Breast epithelium (tissue), 4 donors: ENCODE measurements around the gene ANXA6. TPM values are rescaled to one million over a fixed set of nuclear protein-coding genes. Genes with fewer than 3 reads are reported as not detected.

ENCODE experiments used
- DNase-seq, 2 donors: peaks; one replicate each; pipeline ENCODE4 v3.0.0-alpha.2; 2019; ENCODE audit warnings: low spot score in 2 of 2
- H3K27ac ChIP-seq, 2 donors: fragments of 200-600 bp; sonication (generic) in 1 of 2; one replicate each; pipeline ENCODE4 v1.5.1; 2016 to 2019; ENCODE audit warnings: mild to moderate bottlenecking in 1 of 2
- H3K27me3 ChIP-seq, 2 donors: fragments of 200-600 bp; sonication (generic) in 1 of 2; one replicate each; pipeline versions ENCODE4 v1.5.1 to v1.6.0; 2017 to 2019; ENCODE audit warnings: control low read depth in 1 of 2, mild to moderate bottlenecking in 1 of 2
- H3K36me3 ChIP-seq: fragments of 200-600 bp; one replicate; pipeline ENCODE4 v1.5.1; 2019
- H3K4me1 ChIP-seq, 2 donors: fragments of 200-600 bp; sonication (generic); one replicate each; pipeline ENCODE4 v1.5.1; 2016 to 2019; ENCODE audit warnings: control low read depth in 1 of 2
- H3K4me3 ChIP-seq, 3 donors: fragments of 200-600 bp; sonication (generic); 1 replicate in 2 of 3; 2 replicates in 1 of 3; pipeline ENCODE4 v1.5.1; 2016 to 2019; ENCODE audit warnings: mild to moderate bottlenecking in 3 of 3, moderate library complexity in 2 of 3
- H3K9me3 ChIP-seq, 2 donors: fragments of 200-600 bp; sonication (generic) in 1 of 2; one replicate each; pipeline ENCODE4 v1.5.1; 2016 to 2019; ENCODE audit warnings: control low read depth in 1 of 2
- CTCF ChIP-seq, 3 donors: fragments of 450-650 bp; IDR thresholded peaks; one replicate each; pipeline ENCODE4 v1.5.1; 2016 to 2017; ENCODE audit warnings: antibody characterized with exemption in 3 of 3, mild to moderate bottlenecking in 3 of 3, moderate library complexity in 3 of 3
- POLR2A ChIP-seq: fragments of 450-650 bp; IDR thresholded peaks from one replicate; pipeline ENCODE4 v1.6.1; 2016; ENCODE audit warnings: antibody characterized with exemption, mild to moderate bottlenecking, moderate library complexity
- POLR2AphosphoS5 ChIP-seq, 3 donors: sonication (generic); formaldehyde crosslinking; IDR thresholded peaks; one replicate each; pipeline ENCODE4 v1.6.1; 2017; ENCODE audit warnings: antibody characterized with exemption in 3 of 3
- intact Hi-C: fragments of 100-400 bp; cut with DNase I; formaldehyde crosslinking; loops from one replicate; pipeline ENCODE4 v1.15.1; 2023; ENCODE audit warnings: low total_unique reads
- total RNA-seq, 3 donors: library from RNA; depleted of rRNA; stranded (reverse); fragments of >200 nt; gene quantifications; one replicate each; pipeline ENCODE4 v1.1.0, GENCODE V29; 2016

The ANXA6 gene
- total RNA-seq = 100 to 1,000 TPM; 206 to 320 (median 276) TPM

GRCh38 chr5:151157426-151158286, at the start of gene ANXA6:
Gene ANXA6, minus strand, starts transcription at chr5:151157779. Its CDS starts 9,878 bp downstream, at chr5:151147901.
- H3K4me1 ChIP-seq = peaks cover 0 to 13% of the 10 kb centered on the region in 2 donors
- intact Hi-C loops = no loop called here
- H3K36me3 ChIP-seq = no peaks in the 10 kb centered on the region
- DNase-seq = peak; percentile 84 to 86
- peak within 1 kb of the TSS; percentile 89 to 93 for H3K27ac ChIP-seq
- no peaks in the 10 kb centered on the region for H3K27me3 ChIP-seq
- no peaks in the 10 kb centered on the region for H3K9me3 ChIP-seq
- H3K4me3 ChIP-seq = peak within 1 kb of the TSS; percentile 76 to 92 (median 80)
- no peak for TF ChIP-seq CTCF (IDR thresholded peaks at IDR 0.05)
- TF ChIP-seq POLR2AphosphoS5 (IDR thresholded peaks at IDR 0.05) = peak; percentile 31 to 76 (median 74)
- peak; percentile 34 for TF ChIP-seq POLR2A

GRCh38 chr5:151205411-151205810, 47.8 kb upstream of the ANXA6 start:
- no peak for DNase-seq
- H3K27ac ChIP-seq = no peak overlapping the region
- intact Hi-C loops = no loop called here
- no peaks in the 10 kb centered on the region for H3K4me1 ChIP-seq
- H3K4me3 ChIP-seq = no peak overlapping the region
- no peaks in the 10 kb centered on the region for H3K27me3 ChIP-seq
- H3K36me3 ChIP-seq = no peaks in the 10 kb centered on the region
- TF ChIP-seq CTCF (IDR thresholded peaks at IDR 0.05) (no peak), POLR2A (no peak), POLR2AphosphoS5 (IDR thresholded peaks at IDR 0.05) (no peak)
- H3K9me3 ChIP-seq = no peaks in the 10 kb centered on the region

GRCh38 chr5:151204051-151204450, 46.5 kb upstream of the ANXA6 start:
- DNase-seq = no peak
- no peaks in the 10 kb centered on the region for H3K36me3 ChIP-seq
- intact Hi-C loops = no loop called here
- no peaks in the 10 kb centered on the region for H3K4me1 ChIP-seq
- H3K4me3 ChIP-seq = no peak overlapping the region
- TF ChIP-seq POLR2AphosphoS5 (IDR thresholded peaks at IDR 0.05) (no peak), POLR2A (no peak), CTCF (IDR thresholded peaks at IDR 0.05) (no peak)
- no peaks in the 10 kb centered on the region for H3K9me3 ChIP-seq
- no peak overlapping the region for H3K27ac ChIP-seq
- no peaks in the 10 kb centered on the region for H3K27me3 ChIP-seq

- H3K27ac ChIP-seq = no peak overlapping the region
- no peak for TF ChIP-seq CTCF (IDR thresholded peaks at IDR 0.05)
- no peak for TF ChIP-seq POLR2AphosphoS5 (IDR thresholded peaks at IDR 0.05)
- TF ChIP-seq POLR2A = no peak
- no peaks in the 10 kb centered on the region for H3K36me3 ChIP-seq
- H3K27me3 ChIP-seq = no peaks in the 10 kb centered on the region
- H3K4me1 ChIP-seq = no peaks in the 10 kb centered on the region
- H3K9me3 ChIP-seq = no peaks in the 10 kb centered on the region
- H3K4me3 ChIP-seq = no peak overlapping the region
- DNase-seq = no peak
- intact Hi-C loops = no loop called here
Observed at GRCh38 chr5:151202381-151203139, 45.0 kb upstream of the ANXA6 start.
